ENCODE measurements around the gene ATOSA.
A peak's percentile ranks its signal among the peaks of the same experiment; 100 is the strongest.

The ATOSA gene, protein sequence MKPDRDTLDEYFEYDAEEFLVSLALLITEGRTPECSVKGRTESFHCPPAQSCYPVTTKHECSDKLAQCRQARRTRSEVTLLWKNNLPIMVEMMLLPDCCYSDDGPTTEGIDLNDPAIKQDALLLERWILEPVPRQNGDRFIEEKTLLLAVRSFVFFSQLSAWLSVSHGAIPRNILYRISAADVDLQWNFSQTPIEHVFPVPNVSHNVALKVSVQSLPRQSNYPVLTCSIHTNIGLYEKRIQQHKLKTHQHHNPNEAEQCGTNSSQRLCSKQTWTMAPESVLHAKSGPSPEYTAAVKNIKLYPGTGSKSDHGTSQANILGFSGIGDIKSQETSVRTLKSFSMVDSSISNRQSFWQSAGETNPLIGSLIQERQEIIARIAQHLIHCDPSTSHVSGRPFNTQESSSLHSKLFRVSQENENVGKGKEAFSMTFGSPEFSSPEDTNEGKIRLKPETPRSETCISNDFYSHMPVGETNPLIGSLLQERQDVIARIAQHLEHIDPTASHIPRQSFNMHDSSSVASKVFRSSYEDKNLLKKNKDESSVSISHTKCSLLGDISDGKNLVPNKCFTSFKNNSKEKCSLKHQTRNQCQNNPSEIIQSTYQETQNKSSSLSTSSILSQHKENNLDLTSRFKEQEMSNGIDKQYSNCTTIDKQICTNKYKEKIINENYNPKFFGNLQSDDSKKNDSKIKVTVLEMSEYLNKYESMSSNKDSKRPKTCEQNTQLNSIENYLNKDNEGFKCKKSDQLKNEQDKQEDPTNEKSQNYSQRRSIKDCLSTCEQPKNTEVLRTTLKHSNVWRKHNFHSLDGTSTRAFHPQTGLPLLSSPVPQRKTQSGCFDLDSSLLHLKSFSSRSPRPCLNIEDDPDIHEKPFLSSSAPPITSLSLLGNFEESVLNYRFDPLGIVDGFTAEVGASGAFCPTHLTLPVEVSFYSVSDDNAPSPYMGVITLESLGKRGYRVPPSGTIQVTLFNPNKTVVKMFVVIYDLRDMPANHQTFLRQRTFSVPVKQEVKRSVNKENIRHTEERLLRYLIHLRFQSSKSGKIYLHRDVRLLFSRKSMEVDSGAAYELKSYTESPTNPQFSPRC

DNA sequence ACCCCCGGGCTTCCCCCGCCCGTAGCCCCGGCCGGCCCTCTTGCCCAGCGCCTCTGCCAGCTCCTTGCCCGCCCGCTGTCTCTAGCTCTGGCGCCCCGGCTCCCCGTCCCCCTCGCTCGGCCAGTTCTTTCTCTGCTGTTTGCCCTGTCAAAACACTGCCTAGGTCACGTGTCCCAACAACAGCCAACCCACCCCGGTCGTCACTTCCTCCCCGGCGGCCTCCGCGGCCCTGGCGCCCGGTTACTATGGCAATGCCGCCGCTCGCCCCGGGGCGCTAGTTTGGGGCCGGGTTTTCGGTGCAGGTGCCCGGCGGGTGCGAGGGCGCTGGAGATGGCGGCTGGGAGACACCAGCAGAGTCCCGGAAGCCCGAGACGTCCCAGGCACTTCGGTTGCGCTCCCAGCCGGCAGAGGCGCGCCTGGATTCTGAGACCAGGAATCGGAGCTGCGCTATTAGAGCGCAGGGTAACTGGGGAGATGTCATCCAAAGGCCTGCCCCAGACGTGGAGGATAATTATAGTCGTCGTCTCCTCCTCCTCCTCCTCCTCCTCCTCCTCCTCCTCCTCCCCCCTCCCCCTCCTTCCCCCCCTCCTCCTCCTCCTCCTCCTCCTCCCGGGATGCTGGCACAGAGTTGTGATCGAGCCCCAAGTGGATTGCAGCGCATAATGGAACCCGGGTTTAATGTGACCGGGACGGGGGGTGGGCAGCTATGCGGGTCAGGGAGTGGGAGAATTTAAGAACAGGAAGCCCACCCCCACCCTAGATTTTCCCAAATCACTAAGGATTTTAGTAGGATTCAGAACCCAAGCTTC is at the start of gene ATOSA:
Gene ATOSA, minus strand, starts transcription at position 157 of the 809 bp plus-strand sequence. CDS start 1,367 bp downstream, outside the sequence.
- Histone ChIP-seq H3K4me3 (ENCODE audit: severe bottlenecking) (peak within 1 kb of the TSS; percentile 97), H3K36me3 (ENCODE audit: low read depth) (peaks cover 20% of the 10 kb centered on the region), H3K9me3 (ENCODE audit: severe bottlenecking) (no peaks in the 10 kb centered on the region), H3K27ac (ENCODE audit: poor library complexity, severe bottlenecking) (peak within 1 kb of the TSS; percentile 75), H3K27me3 (ENCODE audit: insufficient read depth, poor library complexity, severe bottlenecking) (no peaks in the 10 kb centered on the region), H3K4me1 (ENCODE audit: insufficient read depth, poor library complexity, severe bottlenecking) (peaks cover 11% of the 10 kb centered on the region)
- DNase-seq (ENCODE audit: low spot score), result peak; percentile 96
- TF ChIP-seq, protein P1, sequence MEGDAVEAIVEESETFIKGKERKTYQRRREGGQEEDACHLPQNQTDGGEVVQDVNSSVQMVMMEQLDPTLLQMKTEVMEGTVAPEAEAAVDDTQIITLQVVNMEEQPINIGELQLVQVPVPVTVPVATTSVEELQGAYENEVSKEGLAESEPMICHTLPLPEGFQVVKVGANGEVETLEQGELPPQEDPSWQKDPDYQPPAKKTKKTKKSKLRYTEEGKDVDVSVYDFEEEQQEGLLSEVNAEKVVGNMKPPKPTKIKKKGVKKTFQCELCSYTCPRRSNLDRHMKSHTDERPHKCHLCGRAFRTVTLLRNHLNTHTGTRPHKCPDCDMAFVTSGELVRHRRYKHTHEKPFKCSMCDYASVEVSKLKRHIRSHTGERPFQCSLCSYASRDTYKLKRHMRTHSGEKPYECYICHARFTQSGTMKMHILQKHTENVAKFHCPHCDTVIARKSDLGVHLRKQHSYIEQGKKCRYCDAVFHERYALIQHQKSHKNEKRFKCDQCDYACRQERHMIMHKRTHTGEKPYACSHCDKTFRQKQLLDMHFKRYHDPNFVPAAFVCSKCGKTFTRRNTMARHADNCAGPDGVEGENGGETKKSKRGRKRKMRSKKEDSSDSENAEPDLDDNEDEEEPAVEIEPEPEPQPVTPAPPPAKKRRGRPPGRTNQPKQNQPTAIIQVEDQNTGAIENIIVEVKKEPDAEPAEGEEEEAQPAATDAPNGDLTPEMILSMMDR (IDR thresholded peaks at IDR 0.05; ENCODE audit: poor library complexity, severe bottlenecking), result no peak
- ATAC-seq (ENCODE audit: low read depth), result peak; percentile 78

DNA sequence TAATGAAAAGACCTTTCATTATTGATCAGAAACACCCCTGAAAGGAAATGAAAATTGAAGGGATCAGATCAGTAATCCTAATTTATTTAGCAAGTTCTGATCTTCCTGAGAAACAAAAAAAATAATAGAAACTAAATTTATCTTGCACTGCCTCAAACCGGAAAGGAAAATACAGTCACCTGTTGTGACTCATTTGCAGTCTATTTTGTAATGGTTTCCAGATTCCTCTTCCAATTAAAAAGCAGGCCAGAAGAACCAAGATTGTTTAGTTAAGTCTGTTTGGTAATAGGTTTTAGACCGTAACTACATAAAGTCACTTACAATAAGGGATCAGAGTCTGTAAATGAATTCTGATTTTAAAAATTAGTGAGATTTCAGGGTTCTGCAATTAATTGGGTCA is 49.7 kb upstream of the ATOSA start:
- Histone ChIP-seq H3K27me3 (ENCODE audit: insufficient read depth, poor library complexity, severe bottlenecking) (no peaks in the 10 kb centered on the region), H3K27ac (ENCODE audit: poor library complexity, severe bottlenecking) (peak overlapping the region; percentile 43), H3K36me3 (ENCODE audit: low read depth) (no peaks in the 10 kb centered on the region), H3K4me1 (ENCODE audit: insufficient read depth, poor library complexity, severe bottlenecking) (peaks cover 20% of the 10 kb centered on the region), H3K9me3 (ENCODE audit: severe bottlenecking) (no peaks in the 10 kb centered on the region), H3K4me3 (ENCODE audit: severe bottlenecking) (no peak overlapping the region)
- TF ChIP-seq, protein P1 (IDR thresholded peaks at IDR 0.05; ENCODE audit: poor library complexity, severe bottlenecking), result no peak
- ATAC-seq (ENCODE audit: low read depth), result peak; percentile 79
- no peak for DNase-seq (ENCODE audit: low spot score)

DNA sequence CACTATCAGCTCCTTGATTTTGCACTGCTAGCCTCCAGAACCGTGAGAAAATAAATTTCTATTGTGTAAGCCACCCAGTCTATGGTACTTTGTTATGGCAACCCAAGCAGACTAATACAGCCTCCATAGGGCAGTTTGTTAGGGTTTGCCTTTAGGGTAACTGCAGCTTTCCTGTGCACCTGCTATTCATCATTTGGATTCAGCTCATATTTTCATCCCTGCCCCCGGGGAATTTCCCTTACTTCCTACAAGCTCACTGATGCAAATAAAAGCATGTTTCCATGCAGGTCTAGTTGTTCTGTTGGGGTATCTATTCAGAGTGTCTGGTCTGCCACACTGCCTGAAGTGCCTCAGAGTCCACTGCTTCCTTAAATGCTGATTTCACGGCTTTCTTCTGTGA is 48.6 kb upstream of the ATOSA start:
- Histone ChIP-seq H3K9me3 (ENCODE audit: severe bottlenecking) (no peaks in the 10 kb centered on the region), H3K4me3 (ENCODE audit: severe bottlenecking) (no peak overlapping the region), H3K4me1 (ENCODE audit: insufficient read depth, poor library complexity, severe bottlenecking) (peaks cover 20% of the 10 kb centered on the region), H3K27ac (ENCODE audit: poor library complexity, severe bottlenecking) (no peak overlapping the region), H3K36me3 (ENCODE audit: low read depth) (no peaks in the 10 kb centered on the region), H3K27me3 (ENCODE audit: insufficient read depth, poor library complexity, severe bottlenecking) (no peaks in the 10 kb centered on the region)
- no peak for ATAC-seq (ENCODE audit: low read depth)
- DNase-seq (ENCODE audit: low spot score), result no peak
- TF ChIP-seq, protein P1 (IDR thresholded peaks at IDR 0.05; ENCODE audit: poor library complexity, severe bottlenecking), result no peak

DNA sequence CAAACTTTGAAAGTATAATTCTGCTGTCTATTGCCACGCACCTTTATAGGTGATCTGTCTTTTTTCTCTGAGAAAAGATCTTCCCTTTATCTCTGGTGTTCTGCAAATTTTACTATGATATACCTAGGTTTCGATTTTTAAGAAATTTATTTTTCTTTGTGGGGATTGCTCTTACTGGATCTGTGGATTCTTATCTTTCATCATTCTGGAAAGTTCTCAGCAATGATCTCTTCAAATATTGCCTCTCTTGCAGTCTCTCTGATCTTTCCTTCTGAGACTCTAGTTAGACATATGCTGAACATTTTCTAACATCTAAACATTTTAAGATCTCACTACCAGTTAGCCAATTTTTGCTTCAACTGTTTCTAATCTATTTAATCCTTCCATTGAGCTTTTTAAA is 47.0 kb upstream of the ATOSA start:
- ATAC-seq (ENCODE audit: low read depth) (no peak), DNase-seq (ENCODE audit: low spot score) (no peak)
- Histone ChIP-seq H3K36me3 (ENCODE audit: low read depth) (no peaks in the 10 kb centered on the region), H3K27ac (ENCODE audit: poor library complexity, severe bottlenecking) (no peak overlapping the region), H3K27me3 (ENCODE audit: insufficient read depth, poor library complexity, severe bottlenecking) (no peaks in the 10 kb centered on the region), H3K4me3 (ENCODE audit: severe bottlenecking) (no peak overlapping the region), H3K4me1 (ENCODE audit: insufficient read depth, poor library complexity, severe bottlenecking) (peaks cover 20% of the 10 kb centered on the region), H3K9me3 (ENCODE audit: severe bottlenecking) (no peaks in the 10 kb centered on the region)
- TF ChIP-seq, protein P1 (IDR thresholded peaks at IDR 0.05; ENCODE audit: poor library complexity, severe bottlenecking), result no peak

All from RWPE2 (cell line).